AG04449 (cell line): ENCODE measurements around the gene NCBP2.

Experiments used
- CTCF ChIA-PET: fragments of 350-600 bp; formaldehyde crosslinking; extraction: SDS; loops from one replicate; lab custom pipeline; 2021; ENCODE audit warnings: antibody characterized with exemption; lab: Yijun Ruan, JAX
- POLR2A ChIA-PET: fragments of 400-600, 350-600 bp; formaldehyde crosslinking; extraction: SDS; loops from one replicate; lab custom pipeline; 2020; ENCODE audit warnings: antibody characterized with exemption, inconsistent platforms; lab: Yijun Ruan, JAX
- DNase-seq: peaks from one replicate; pipeline ENCODE4 v3.0.0-alpha.2; 2010; ENCODE audit warnings: low read depth, low spot score
- H3K4me3 ChIP-seq: 2 replicates; pipeline ENCODE4 v1.5.1; 2011; ENCODE audit warnings: low read depth, mild to moderate bottlenecking, control low read depth, low read length
- CTCF ChIP-seq: IDR thresholded peaks from one replicate; pipeline ENCODE4 v1.5.1; 2011; ENCODE audit warnings: mild to moderate bottlenecking, moderate library complexity, low read length, control low read depth, inconsistent platforms; ENCODE audit not compliant: insufficient read depth; ENCODE audit errors: missing control alignments

NCBP2 gene

GRCh38 chr3:196962108-196962929, 20.0 kb upstream of the NCBP2 start:
- DNase-seq = no peak
- CTCF ChIA-PET = no interaction called here
- TF ChIP-seq CTCF = no peak
- POLR2A ChIA-PET = no interaction called here
- H3K4me3 ChIP-seq = no peak overlapping the region

GRCh38 chr3:196954832-196955231, 12.5 kb upstream of the NCBP2 start:
- CTCF ChIA-PET = interaction anchor here (3.1 to 4.3 kb wide), 2 partner anchors 13 to 16 kb away, joined by 14 read pairs; partner anchors contain the start of gene NCBP2
- DNase-seq = no peak
- no peak overlapping the region for H3K4me3 ChIP-seq
- TF ChIP-seq CTCF = no peak
- POLR2A ChIA-PET = interaction anchor here (0.8 kb wide), 1 partner anchor 13 kb away, joined by 3 read pairs; no protein-coding TSS in a partner anchor

- POLR2A ChIA-PET = interaction anchor here (0.6 kb wide), 1 partner anchor 1001 kb away, joined by 4 read pairs; no protein-coding TSS in a partner anchor
- H3K4me3 ChIP-seq = no peak overlapping the region
- CTCF ChIA-PET = interaction anchor here (1.3 kb wide), 1 partner anchor 10 kb away, joined by 8 read pairs; the partner anchor contains the start of gene NCBP2
- DNase-seq = no peak
- TF ChIP-seq CTCF = no peak
Measured at GRCh38 chr3:196951371-196951770, 9.0 kb upstream of the NCBP2 start.

GRCh38 chr3:196949750-196950149, 7.4 kb upstream of the NCBP2 start:
- no peak overlapping the region for H3K4me3 ChIP-seq
- TF ChIP-seq CTCF = no peak
- DNase-seq = no peak
- POLR2A ChIA-PET = no interaction called here
- CTCF ChIA-PET = interaction anchor here (0.8 to 0.9 kb wide), 2 partner anchors 17 to 20 kb away, joined by 3 read pairs; no protein-coding TSS in a partner anchor

GRCh38 chr3:196949285-196949619, 6.9 kb upstream of the NCBP2 start:
- ChIA-PET POLR2A (no interaction called here), CTCF (interaction anchor here (0.9 kb wide), 1 partner anchor 21 kb away, joined by 3 read pairs; no protein-coding TSS in a partner anchor)
- H3K4me3 ChIP-seq = no peak overlapping the region
- TF ChIP-seq CTCF = no peak
- no peak for DNase-seq
